CD4-positive, alpha-beta T cell treated with Interleukin-15 for 4 hours (primary cell): ENCODE data around the gene USP15.

ENCODE experiments used
- DNase-seq: peaks from one replicate; pipeline ENCODE4 v3.0.0-alpha.2; 2020; ENCODE audit warnings: low spot score

Gene USP15

DNA sequence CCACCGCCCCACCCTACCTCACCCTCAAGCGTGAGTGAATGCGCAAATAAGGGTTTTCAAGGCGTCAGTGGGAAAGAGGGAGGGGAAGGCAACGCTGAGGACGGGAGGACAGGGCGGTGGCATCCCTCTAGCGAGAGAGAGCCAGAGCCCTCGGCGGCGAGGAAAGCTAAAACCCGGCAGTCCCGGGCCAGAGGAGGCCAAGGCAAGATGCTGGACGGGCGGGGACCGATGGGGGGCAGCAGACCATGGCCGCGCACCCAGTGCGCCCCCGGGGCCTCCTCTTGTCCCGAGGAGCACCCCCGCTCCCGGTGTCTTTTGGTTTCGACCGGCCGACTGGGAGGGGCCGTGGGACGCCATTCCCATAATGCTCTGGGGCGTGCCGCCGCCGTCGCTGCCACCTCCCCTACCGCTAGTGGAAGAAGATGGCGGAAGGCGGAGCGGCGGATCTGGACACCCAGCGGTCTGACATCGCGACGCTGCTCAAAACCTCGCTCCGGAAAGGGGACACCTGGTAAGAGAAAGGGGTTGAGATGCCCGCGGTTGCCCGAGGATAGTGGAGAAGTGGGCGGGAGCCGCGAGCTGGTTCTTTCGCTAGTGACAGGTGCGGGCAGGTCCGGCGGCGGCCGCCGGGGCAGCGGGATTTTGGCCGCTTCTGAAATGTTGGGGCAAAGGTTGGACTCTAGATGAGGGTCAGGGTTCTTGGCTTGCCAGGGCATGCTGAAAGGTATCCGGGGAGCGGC lies at the start of gene USP15:
USP15 (plus strand) TSS at position 412 of the 740 bp plus-strand sequence; CDS start at position 423, 11 bp downstream.
- DNase-seq: peak; percentile 98

DNA sequence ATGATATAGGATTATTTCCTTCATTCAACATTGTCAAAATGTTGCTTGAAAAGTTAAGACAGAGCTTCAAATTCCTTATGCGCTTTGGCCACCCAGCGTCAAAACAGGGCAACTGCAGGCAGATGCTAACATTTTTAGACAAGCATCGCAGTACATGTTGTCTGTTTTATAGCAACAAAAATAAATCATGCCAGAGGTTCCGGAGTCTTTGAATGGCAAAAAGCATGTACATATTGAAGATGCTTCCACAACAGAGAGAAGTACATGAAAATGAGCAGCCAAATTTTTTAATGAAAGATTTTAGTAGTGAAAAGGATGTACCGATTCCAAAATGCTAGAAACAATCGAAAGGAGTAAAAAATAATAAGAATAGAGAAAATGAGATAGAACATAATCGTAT lies 49.8 kb upstream of the USP15 start:
- peak; percentile 47 for DNase-seq

DNA sequence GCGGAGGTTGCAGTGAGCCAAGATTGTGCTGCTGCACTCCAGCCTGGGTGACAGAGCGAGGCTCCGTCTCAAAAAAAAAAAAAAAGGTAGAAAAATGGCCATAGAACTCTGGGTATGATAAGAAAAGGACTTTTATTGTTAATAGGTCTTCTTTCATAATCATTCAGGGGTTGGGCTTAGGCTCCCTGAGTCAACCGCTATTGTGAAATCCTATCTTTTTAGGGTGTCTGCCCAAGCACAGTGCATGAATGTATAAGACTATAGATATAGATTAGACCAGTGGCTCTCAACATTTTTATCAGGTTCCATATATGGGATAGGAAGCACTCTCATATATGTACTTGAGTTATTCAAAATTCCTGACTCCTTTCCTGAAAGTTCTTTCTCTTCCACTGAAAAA lies 48.7 kb upstream of the USP15 start:
- DNase-seq: no peak

GRCh38 chr12:62214846-62215245 lies 45.4 kb upstream of the USP15 start:
- DNase-seq: no peak

DNA sequence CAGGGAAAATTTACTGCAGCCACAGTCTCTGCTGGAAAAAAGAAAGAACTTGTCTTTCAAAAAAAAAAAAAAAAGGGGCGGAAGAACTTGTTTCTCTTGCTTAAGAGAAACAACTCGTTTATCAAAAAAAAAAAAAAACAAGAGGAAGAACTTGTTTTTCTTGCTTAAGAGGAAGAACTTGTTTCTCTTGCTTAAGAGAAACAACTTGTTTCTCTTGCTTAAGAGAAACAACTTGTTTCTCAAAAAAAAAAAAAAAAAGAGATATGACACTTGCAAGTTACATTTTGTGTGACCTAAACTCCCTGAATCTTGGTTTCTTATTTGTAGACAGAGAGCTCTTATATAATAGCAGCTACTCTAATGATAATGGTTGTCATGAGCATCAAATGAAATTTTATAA lies 44.7 kb upstream of the USP15 start:
- DNase-seq: no peak

DNA sequence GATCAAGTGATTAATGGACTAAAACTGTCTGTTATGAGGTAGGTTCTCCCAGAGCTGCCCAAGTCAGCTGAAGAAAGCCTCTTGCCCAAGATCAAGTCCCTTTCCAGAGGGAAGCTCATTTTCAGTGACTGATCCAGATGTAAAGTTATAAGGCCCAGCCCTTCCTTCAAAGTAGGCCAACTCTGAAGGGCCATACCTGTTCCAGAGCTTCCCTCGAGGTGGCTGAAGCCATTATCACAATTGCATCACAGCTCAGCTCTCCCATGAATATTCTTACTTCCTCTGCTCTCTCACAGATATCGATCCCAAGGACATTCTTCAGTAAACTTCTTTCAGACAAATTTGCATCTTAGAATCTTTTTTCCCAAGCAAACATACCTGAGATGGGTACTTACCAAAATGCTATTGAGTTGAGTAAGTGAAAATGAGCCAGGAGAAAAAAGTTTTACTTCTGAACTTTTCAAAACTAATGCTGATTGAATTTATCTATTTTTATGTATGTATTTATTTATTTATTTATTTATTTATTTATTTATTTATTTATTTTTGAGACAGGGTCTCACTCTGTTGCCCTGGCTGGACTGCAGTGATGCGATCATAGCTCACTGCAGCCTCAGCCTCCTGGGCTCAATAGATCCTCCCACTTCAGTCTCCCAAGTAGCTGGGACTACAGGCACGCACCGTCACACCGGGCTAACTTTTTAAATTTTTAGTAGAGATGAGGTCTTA lies 42.6 kb upstream of the USP15 start:
- DNase-seq: no peak

DNA sequence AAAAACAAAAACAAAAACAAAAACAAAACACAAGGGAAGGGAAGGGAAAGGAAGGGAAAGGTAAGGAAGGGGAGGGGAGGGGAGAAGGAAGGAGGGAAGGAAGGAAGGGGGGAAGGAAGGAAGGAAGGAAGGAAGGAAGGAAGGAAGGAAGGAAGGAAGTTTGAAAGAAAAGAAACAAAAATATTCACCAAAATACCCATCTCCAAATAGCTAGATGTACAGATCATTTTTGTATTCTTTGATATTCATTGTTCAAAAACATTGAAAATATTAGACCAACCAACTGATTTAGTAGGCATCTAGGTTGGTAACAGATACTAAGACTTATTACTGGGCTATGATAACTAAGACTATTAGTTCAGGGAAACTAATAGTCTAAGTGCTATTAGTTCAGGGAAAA lies 39.1 kb upstream of the USP15 start:
- no peak for DNase-seq

DNA sequence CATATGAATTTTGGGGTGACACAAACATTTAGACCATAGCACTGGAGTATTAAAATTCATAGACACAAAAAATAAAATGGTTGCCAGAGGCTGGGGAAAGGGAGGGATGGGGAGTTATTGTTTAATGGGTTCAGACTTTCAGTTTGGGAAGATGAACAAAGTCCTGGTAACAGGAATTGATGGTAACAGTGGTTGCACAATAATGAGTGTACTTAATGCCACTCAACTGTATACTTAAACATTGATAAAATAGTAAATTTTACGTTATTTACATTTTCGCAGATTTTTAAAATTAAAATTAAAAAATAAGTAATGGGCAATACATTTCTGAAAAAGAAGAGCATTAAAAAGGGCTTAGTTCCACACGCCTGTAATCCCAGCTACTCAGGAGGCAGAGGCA lies 35.6 kb upstream of the USP15 start:
- no peak for DNase-seq

GRCh38 chr12:62227091-62227490 lies 33.1 kb upstream of the USP15 start:
- no peak for DNase-seq

- no peak for DNase-seq
These were observed 29.6 kb upstream of the USP15 start for GRCh38 chr12:62230652-62231051.

DNA sequence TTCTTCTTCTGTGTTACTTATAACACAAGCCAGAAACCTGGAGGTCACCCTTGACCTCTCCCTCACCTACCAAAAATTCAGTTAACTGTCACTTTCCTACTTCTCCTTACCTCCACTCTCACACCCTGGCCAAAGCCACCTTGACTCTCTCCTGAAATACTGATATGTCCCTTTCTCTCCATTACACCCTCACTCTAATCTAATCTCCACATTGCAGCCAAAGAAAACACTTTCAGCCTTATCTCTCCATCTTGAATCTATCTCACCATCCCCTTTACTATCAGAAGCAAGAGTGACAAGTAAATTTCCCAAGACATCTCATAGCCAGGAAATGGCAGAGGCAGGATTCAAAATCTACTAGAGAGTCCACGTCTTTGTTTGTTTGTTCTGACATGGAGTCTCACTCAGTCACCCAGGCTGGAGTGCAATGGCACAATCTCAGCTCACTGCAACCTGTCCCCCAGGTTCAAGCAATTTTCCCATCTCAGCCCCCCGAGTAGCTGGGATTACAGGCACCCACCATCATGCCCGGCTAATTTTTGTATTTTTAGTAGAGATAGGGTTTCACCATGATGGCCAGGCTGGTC lies 28.0 kb upstream of the USP15 start:
- no peak for DNase-seq

DNA sequence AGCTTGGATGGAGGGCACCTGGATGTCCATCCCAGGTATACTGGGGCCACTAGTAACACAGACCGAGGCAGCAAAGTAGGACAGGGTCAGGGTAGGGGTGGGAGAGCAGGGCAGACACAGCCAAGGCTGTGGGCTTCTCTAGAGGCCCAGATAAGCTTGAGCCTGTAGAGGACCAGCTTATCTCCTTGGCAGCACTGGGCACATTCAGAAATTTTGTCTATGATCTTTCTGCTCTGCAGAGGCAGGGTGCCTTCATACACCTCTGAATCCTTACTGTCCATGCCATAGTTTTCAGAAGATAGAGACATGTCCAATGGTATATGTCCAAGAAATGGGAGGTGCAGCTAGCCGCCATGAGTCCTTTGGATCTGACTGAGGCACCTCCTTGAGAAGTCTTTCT lies 26.4 kb upstream of the USP15 start:
- DNase-seq: no peak

DNA sequence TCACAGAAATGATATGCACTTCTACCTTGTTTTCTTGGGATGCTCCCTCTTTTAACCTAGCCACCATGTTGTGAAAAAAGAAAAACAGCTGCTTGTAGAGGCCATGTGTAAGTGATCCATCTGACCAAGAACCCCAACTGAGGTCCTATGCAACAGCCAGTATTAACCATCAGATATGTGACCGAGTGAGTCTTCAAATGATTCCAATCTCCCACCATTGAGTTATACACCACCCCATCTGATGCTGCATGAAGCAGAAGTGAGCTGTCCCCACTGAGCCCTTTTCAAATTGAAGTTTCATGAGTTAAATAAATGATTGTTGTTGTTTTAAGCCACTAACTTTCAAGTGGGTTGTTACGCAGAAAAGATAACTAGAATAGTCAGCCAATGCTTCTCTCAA lies 20.6 kb upstream of the USP15 start:
- no peak for DNase-seq

GRCh38 chr12:62247281-62248045 lies 12.7 kb upstream of the USP15 start:
- no peak for DNase-seq

GRCh38 chr12:62248873-62249272 lies 11.3 kb upstream of the USP15 start:
- no peak for DNase-seq

DNA sequence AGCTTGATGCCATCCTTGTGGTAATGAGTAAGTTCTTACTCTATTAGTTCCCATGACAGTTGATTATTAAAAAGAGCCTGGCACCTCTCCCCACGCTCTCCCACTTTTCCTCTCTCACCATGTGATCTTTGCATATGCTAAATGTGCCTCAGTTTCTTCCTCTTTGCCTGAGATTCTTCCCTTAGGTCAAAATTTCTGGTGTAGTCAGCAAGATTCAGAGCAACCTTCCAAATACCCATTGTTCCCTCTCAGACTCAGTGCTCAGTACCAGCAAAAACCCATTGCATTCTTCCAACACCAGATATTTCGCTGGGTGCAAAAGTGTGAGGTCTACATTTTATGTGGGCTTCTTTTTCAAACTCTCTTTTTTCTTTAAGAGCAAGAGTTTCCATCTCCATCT lies 10.8 kb upstream of the USP15 start:
- no peak for DNase-seq

DNA sequence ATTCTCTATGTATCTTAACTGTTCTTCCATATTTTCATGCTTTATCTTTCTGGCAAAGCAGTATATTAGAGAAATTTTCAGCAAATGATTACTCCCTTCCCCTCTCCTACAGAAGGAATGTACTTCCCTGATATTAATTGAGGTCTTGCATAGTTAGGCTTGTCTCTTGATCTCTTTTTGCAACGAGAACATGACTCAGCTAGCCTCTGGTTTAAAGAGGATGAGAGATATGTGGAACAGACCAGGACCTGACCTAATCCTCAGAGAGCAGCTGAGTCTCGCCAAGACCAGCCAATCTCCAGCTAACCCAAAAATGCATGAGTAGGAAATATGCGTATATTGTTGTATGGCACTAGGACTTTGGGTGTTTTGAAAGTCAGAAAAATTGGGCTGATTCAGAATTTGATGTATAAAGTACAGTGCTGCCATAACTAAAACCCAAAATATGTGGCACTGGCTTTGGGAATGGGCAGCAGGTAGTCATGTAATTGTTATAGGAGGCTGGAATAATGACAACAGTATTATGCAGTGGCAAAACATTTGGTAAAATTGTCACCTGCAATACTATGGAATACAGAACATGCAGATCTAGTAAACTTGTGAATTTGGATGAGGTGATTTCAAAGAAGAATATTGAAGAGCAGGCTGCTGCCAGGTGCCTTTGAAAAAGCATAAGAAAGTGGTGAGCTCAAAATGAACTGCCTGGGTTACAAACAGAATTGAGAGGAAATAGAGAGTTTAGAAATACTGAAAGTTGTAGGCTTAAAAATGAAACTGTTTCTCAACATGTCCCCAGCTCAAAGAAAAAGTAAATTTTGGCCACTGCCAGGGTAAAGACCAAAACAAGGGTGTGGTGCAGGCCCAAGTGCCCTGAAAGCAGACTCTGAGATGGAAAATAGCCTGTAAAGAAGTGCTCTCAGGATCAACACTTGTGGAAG lies 9.3 kb upstream of the USP15 start:
- no peak for DNase-seq

GRCh38 chr12:62251609-62251958 lies 8.6 kb upstream of the USP15 start:
- DNase-seq: no peak

GRCh38 chr12:62252576-62252975 lies 7.6 kb upstream of the USP15 start:
- no peak for DNase-seq

GRCh38 chr12:62254967-62255366 lies 5.2 kb upstream of the USP15 start:
- DNase-seq: no peak

GRCh38 chr12:62256408-62257096 lies 3.7 kb upstream of the USP15 start:
- DNase-seq: no peak
